Mesendoderm (in vitro differentiated cells): Measurements from ENCODE around the gene TMEM240.

Experiments used
- DNase-seq: peaks from one replicate; pipeline ENCODE4 v3.0.0; 2013
- H2AK5ac ChIP-seq: 2 replicates; pipeline ENCODE4 v1.6.1; 2013; ENCODE audit warnings: low read length, inconsistent platforms
- H2BK120ac ChIP-seq: 2 replicates; pipeline ENCODE4 v1.6.1; 2013; ENCODE audit warnings: low read depth, mild to moderate bottlenecking, low read length, moderate library complexity, mixed read lengths
- H2BK15ac ChIP-seq: replicated peaks from 2 replicates; pipeline ENCODE4 v1.6.1; 2013; ENCODE audit warnings: low read depth, mild to moderate bottlenecking, moderate library complexity
- H2BK5ac ChIP-seq: 2 replicates; pipeline ENCODE4 v1.6.1; 2013; ENCODE audit warnings: low read length, inconsistent platforms
- H3K18ac ChIP-seq: 2 replicates; pipeline ENCODE4 v1.6.1; 2013; ENCODE audit warnings: mild to moderate bottlenecking, low read length, mixed read lengths
- H3K23ac ChIP-seq: one replicate; pipeline ENCODE4 v1.6.1; 2013; ENCODE audit warnings: low read length
- H3K27ac ChIP-seq: 2 replicates; pipeline ENCODE4 v1.5.1; 2013; ENCODE audit warnings: low read depth, mild to moderate bottlenecking, inconsistent platforms, low read length, moderate library complexity
- H3K27me3 ChIP-seq: 2 replicates; pipeline ENCODE4 v1.6.1; 2013; ENCODE audit warnings: low read length, control low read depth, mild to moderate bottlenecking, inconsistent platforms; ENCODE audit not compliant: insufficient read depth, poor library complexity
- H3K36me3 ChIP-seq: 2 replicates; pipeline ENCODE4 v1.6.1; 2013; ENCODE audit warnings: low read length, inconsistent platforms; ENCODE audit not compliant: control insufficient read depth, insufficient read depth
- H3K4ac ChIP-seq: one replicate; pipeline ENCODE4 v1.6.1; 2013; ENCODE audit warnings: low read depth, mild to moderate bottlenecking, low read length, moderate library complexity
- H3K4me1 ChIP-seq: 2 replicates; pipeline ENCODE4 v1.6.1; 2013; ENCODE audit warnings: low read depth, low read length, inconsistent platforms; ENCODE audit not compliant: control insufficient read depth
- H3K4me2 ChIP-seq: 2 replicates; pipeline ENCODE4 v1.6.1; 2013; ENCODE audit warnings: low read length
- H3K4me3 ChIP-seq: 2 replicates; pipeline ENCODE4 v1.5.1; 2013; ENCODE audit warnings: mild to moderate bottlenecking, low read length
- H3K56ac ChIP-seq: one replicate; pipeline ENCODE4 v1.6.1; 2013; ENCODE audit warnings: low read length
- H3K79me1 ChIP-seq: 2 replicates; pipeline ENCODE4 v1.6.1; 2013; ENCODE audit warnings: low read length, inconsistent platforms
- H3K79me2 ChIP-seq: 2 replicates; pipeline ENCODE4 v1.6.1; 2013; ENCODE audit warnings: mild to moderate bottlenecking, low read length; ENCODE audit not compliant: control insufficient read depth, insufficient read depth
- H3K9ac ChIP-seq: 2 replicates; pipeline ENCODE4 v1.6.1; 2013; ENCODE audit warnings: low read length, inconsistent platforms
- H4K5ac ChIP-seq: one replicate; pipeline ENCODE4 v1.6.1; 2013; ENCODE audit warnings: low read length
- H4K8ac ChIP-seq: one replicate; pipeline ENCODE4 v1.6.1; 2013; ENCODE audit warnings: low read depth, mild to moderate bottlenecking, control low read depth, low read length, moderate library complexity
- WGBS: extraction: QIAGEN DNeasy Blood & Tissue Kit; methylation state at CpG from one replicate; pipeline ENCODE4 v1.1.7; 2013; ENCODE audit warnings: low lambda C conversion rate, missing lambda C conversion rate; ENCODE audit not compliant: insufficient coverage; ENCODE audit errors: extremely low coverage; 5-methylcytosine and 5-hydroxymethylcytosine counted together

TMEM240 gene

DNA sequence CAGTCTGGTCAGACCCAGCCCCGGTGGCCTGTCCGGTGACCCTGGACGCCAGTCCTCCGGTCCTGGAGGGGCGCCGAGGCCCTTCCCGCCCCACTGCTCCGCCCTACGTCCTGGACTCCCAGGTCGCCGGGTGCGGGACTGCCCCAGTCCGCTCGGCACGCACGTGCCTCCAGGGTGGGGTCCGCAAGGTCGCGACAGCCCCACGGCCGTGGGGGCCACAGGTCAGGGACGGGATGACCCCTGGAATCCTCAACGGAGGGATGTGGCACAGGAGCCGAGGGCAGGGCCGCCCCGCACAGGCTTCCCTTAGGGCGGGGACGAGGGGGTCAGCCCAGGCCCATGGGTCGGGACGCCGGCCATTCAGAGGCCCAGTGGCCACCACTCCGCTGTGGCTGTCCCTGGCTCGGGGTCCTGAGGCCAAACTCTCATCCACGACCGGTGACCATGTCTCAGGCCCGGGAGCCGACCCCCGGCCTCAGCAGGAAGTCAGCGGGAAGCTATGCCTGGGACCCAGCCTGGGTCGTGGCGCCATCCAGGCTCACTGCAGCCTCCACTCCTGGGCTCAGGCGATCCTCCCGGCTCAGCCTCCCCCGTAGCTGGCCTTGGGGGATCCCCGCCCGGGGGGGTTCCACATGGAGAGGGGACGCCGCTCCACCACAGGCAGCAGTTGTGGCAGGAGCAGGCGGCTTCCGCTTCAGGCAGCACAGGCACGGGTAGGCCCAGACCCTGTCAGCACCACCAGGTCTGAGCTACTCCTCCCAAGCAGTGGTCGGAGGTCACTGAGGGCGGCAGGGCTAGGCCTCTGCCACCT is 599 bp upstream of the TMEM240 start:
- H3K23ac ChIP-seq = no peak overlapping the region
- no peaks in the 10 kb centered on the region for H3K79me1 ChIP-seq
- no peak overlapping the region for H3K27ac ChIP-seq
- DNase-seq = peak; percentile 15
- H3K36me3 ChIP-seq = no peaks in the 10 kb centered on the region
- no peak overlapping the region for H2AK5ac ChIP-seq
- H4K5ac ChIP-seq = no peak overlapping the region
- H2BK120ac ChIP-seq = no peak overlapping the region
- no peak overlapping the region for H2BK5ac ChIP-seq
- no peak overlapping the region for H3K18ac ChIP-seq
- H4K8ac ChIP-seq = no peak overlapping the region
- no peak overlapping the region for H2BK15ac ChIP-seq
- no peaks in the 10 kb centered on the region for H3K4me1 ChIP-seq
- H3K4ac ChIP-seq = peak overlapping the region; percentile 37
- H3K79me2 ChIP-seq = no peaks in the 10 kb centered on the region
- peak overlapping the region; percentile 22 for H3K4me3 ChIP-seq
- H3K27me3 ChIP-seq = no peaks in the 10 kb centered on the region
- peak overlapping the region; percentile 59 for H3K4me2 ChIP-seq
- no CpG with 5 or more reads among the region's 53 CpGs for WGBS
- H3K9ac ChIP-seq = peak overlapping the region; percentile 78
- peak overlapping the region; percentile 88 for H3K56ac ChIP-seq

DNA sequence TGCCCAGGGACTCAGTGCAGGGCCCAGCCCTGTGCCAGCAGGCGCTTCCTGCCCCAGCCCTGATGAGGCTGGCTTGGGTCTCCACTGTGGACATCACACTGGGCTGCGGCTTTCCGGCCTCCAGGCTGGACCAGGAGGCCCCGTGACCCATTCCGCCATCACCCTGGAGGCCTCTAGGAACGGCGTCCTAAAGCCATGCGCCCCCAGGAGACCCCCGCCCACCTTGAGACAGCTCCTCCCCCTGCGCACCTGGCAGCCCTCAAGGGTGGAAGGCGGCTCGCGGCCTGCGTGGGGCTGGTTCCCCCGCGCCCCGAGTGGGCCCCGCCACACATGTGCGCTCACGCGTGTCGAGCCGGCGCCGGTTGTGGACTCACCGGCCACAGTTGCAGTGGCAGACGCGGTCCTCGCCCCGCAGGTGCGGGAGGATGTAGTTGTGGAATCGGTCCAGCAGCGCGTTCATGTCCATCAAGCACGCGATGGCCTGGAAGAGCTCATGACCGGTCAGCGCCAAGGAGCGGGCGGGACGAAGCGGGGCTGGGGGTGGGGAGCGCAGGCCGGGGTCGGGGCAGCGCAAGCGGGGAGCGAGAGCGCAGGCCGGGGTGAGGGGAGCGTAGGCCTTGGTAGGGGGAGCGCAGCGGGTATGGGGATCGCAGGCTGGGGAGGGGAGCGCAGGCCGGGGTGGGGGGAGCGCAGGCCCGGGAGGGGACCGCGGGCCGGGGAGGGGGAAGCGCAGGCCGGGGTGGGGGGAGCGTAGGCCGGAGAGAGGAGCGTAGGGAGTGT is 924 bp downstream of the TMEM240 start:
- Histone ChIP-seq H3K27me3 (no peaks in the 10 kb centered on the region), H3K79me2 (no peaks in the 10 kb centered on the region), H3K4ac (peak overlapping the region; percentile 50), H3K18ac (peak overlapping the region; percentile 10), H4K5ac (no peak overlapping the region), H2AK5ac (no peak overlapping the region), H2BK15ac (no peak overlapping the region), H4K8ac (no peak overlapping the region), H3K4me2 (peak overlapping the region; percentile 94), H2BK120ac (no peak overlapping the region), H3K79me1 (no peaks in the 10 kb centered on the region), H3K36me3 (no peaks in the 10 kb centered on the region), H3K23ac (no peak overlapping the region), H3K27ac (no peak overlapping the region), H3K9ac (peak overlapping the region; percentile 78), H3K4me3 (peak overlapping the region; percentile 46), H3K4me1 (no peaks in the 10 kb centered on the region), H3K56ac (peak overlapping the region; percentile 82), H2BK5ac (no peak overlapping the region)
- WGBS = no CpG with 5 or more reads among the region's 66 CpGs
- peak; percentile 66 for DNase-seq

DNA sequence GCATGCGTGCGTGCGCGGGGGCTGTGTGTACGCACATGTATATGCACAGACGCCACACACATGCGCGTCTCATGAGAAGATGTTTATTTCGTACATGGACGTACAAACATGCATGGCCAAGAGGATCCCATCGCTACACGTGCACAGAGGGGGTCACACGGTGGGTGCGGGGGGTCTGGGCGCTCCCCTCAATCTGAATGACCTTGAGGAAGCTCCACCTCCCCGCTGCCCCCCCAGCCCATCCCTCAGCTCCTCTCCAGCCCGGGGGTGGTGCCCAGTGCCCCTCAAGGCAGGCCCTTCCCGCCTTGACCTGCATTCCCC is 1.5 kb downstream of the TMEM240 start:
- WGBS = no CpG with 5 or more reads among the region's 18 CpGs

DNA sequence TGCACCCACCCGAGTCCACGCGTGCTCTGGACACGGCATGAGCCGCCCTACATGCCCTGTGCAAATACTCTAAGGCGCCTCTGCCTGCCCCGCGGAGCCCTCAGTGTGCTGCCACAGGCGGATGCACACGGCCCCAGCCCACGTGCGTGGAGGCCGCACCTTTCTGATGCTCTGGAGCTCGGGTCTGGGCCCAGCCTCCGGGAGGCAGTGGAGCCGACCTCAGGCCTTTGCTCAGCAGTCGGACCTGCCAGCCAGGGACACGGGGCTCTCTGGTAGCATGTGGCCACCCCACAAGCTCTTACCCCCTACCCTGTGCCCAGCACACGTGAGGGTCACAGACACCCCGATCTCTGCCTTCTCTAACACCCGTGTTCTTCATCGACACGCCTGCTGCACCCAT is 2.1 kb downstream of the TMEM240 start:
- Histone ChIP-seq H4K8ac (no peak overlapping the region), H3K79me1 (no peaks in the 10 kb centered on the region), H3K27me3 (no peaks in the 10 kb centered on the region), H3K4me1 (no peaks in the 10 kb centered on the region), H3K9ac (no peak overlapping the region), H2BK5ac (no peak overlapping the region), H3K56ac (no peak overlapping the region), H3K4ac (no peak overlapping the region), H3K79me2 (no peaks in the 10 kb centered on the region), H3K23ac (no peak overlapping the region), H3K4me2 (no peak overlapping the region), H3K4me3 (no peak overlapping the region), H3K36me3 (no peaks in the 10 kb centered on the region), H3K27ac (no peak overlapping the region), H2BK15ac (no peak overlapping the region), H4K5ac (no peak overlapping the region), H2BK120ac (no peak overlapping the region), H3K18ac (no peak overlapping the region), H2AK5ac (no peak overlapping the region)
- no peak for DNase-seq
- no CpG with 5 or more reads among the region's 23 CpGs for WGBS

More for the DNA sequence above, 1.5 kb downstream of the TMEM240 start:
- Histone ChIP-seq H3K18ac (no peak overlapping the region), H2AK5ac (no peak overlapping the region), H3K56ac (peak overlapping the region; percentile 62), H2BK5ac (no peak overlapping the region), H3K23ac (no peak overlapping the region), H3K4me2 (no peak overlapping the region), H3K9ac (peak overlapping the region; percentile 78), H3K79me1 (no peaks in the 10 kb centered on the region), H4K8ac (no peak overlapping the region), H4K5ac (no peak overlapping the region), H3K4me1 (no peaks in the 10 kb centered on the region), H3K4me3 (no peak overlapping the region), H3K27me3 (no peaks in the 10 kb centered on the region), H3K27ac (no peak overlapping the region), H3K36me3 (no peaks in the 10 kb centered on the region), H2BK15ac (no peak overlapping the region), H3K79me2 (no peaks in the 10 kb centered on the region), H2BK120ac (no peak overlapping the region), H3K4ac (no peak overlapping the region)
- no peak for DNase-seq

DNA sequence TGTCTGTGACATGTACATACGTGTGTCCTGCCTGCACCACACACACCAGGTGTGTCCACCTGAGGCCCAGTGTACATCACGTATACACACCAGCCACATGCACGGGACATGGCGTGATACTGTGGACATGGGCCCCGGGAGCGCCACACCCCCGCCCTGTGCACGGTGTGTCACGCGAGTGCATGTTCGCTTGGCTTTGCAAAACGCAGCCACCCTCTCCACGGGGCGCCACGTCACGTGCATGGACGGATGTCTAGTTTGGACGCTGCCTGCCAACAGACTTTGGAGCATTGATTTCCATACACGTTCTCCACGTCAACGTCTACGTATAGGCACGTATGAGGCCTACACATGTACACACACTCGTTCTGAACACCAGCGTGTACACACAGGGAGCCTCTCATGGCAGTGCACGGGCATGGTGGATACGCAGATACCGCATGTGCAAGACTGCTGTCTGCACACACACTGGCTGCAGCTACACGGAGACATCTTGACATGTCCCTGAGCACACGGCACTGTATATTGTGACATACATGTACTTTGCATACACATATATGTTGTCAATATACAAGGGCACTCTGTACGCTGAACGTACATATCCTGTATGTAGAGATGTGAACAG is 2.7 kb downstream of the TMEM240 start:
- Histone ChIP-seq H4K5ac (no peak overlapping the region), H2AK5ac (no peak overlapping the region), H2BK120ac (no peak overlapping the region), H2BK5ac (no peak overlapping the region), H3K4me1 (no peaks in the 10 kb centered on the region), H4K8ac (no peak overlapping the region), H3K4ac (no peak overlapping the region), H3K9ac (no peak overlapping the region), H3K36me3 (no peaks in the 10 kb centered on the region), H3K18ac (no peak overlapping the region), H3K23ac (no peak overlapping the region), H3K79me1 (no peaks in the 10 kb centered on the region), H3K4me3 (no peak overlapping the region), H3K4me2 (no peak overlapping the region), H3K27ac (no peak overlapping the region), H2BK15ac (no peak overlapping the region), H3K79me2 (no peaks in the 10 kb centered on the region), H3K27me3 (no peaks in the 10 kb centered on the region), H3K56ac (no peak overlapping the region)
- no CpG with 5 or more reads among the region's 32 CpGs for WGBS
- no peak for DNase-seq
